K562 (cell line): ENCODE results near the gene CEND1. TPM values are rescaled to one million over a fixed set of nuclear protein-coding genes. Genes with fewer than 3 reads are reported as not detected.

Source experiments
- CAMTA2 ChIP-seq: fragments of 250-450 bp; sonication (Bioruptor Pico); conservative IDR thresholded peaks from 2 replicates; pipeline ENCODE4 v1.5.1; 2022
- ETS1 ChIP-seq: conservative IDR thresholded peaks from 2 replicates; pipeline ENCODE4 v1.6.1; 2011; ENCODE audit warnings: low read depth, mild to moderate bottlenecking, low read length; ENCODE audit not compliant: control insufficient read depth
- ETV5 ChIP-seq: sonication (generic); formaldehyde crosslinking; IDR thresholded peaks from 2 replicates; pipeline ENCODE4 v1.4.0; 2020; ENCODE audit warnings: low read depth, mild to moderate bottlenecking, missing genetic modification reagents
- FOXJ2 ChIP-seq: fragments of 200-800 bp; sonication (Bioruptor generic); IDR thresholded peaks from 2 replicates; pipeline ENCODE4 v1.6.1; 2016; ENCODE audit warnings: missing genetic modification characterization, missing compliant biosample characterization
- GABPA ChIP-seq: fragments of 200-800 bp; sonication (Bioruptor generic); conservative IDR thresholded peaks from 2 replicates; pipeline ENCODE4 v1.6.1; 2016; ENCODE audit warnings: low read depth, missing genetic modification characterization, missing compliant biosample characterization
- JUNB ChIP-seq: fragments of 450-650 bp; formaldehyde crosslinking; conservative IDR thresholded peaks from 2 replicates; pipeline ENCODE4 v1.4.0; 2020; ENCODE audit warnings: mild to moderate bottlenecking
- L3MBTL2 ChIP-seq: fragments of 450-650 bp; IDR thresholded peaks from 2 replicates; pipeline ENCODE4 v1.6.1; 2016; ENCODE audit warnings: mild to moderate bottlenecking, moderate library complexity
- MED1 ChIP-seq: sonication (generic); formaldehyde crosslinking; IDR thresholded peaks from 2 replicates; pipeline ENCODE4 v1.8.1; 2023; ENCODE audit warnings: missing genetic modification reagents, borderline replicate concordance
- POLR2G ChIP-seq: fragments of 200-400 bp; formaldehyde crosslinking; IDR thresholded peaks from 2 replicates; pipeline ENCODE4 v1.6.1; 2017; ENCODE audit warnings: low read depth, mild to moderate bottlenecking, antibody characterized with exemption, low read length, moderate library complexity
- RNF2 ChIP-seq: sonication (generic); IDR thresholded peaks from 2 replicates; pipeline ENCODE4 v1.6.1; 2016
- SIX5 ChIP-seq, 2 experiments: IDR thresholded peaks; 2 replicates each; pipeline ENCODE4 v1.6.1; 2011; ENCODE audit warnings: low read length in 2 of 2, borderline replicate concordance in 1 of 2, low read depth in 1 of 2, mild to moderate bottlenecking in 1 of 2, moderate library complexity in 1 of 2; ENCODE audit not compliant: insufficient read depth in 1 of 2
- SREBF1 ChIP-seq: fragments of 150-350 bp; IDR thresholded peaks from 2 replicates; pipeline ENCODE4 v1.6.1; 2014; ENCODE audit warnings: antibody characterized with exemption, low read depth, low read length, borderline replicate concordance
- STAG1 ChIP-seq: sonication (generic); formaldehyde crosslinking; IDR thresholded peaks from 2 replicates; pipeline ENCODE4 v1.5.0; 2020; ENCODE audit warnings: missing genetic modification reagents, borderline replicate concordance
- TCF7 ChIP-seq: sonication (generic); IDR thresholded peaks from 2 replicates; pipeline ENCODE4 v1.6.1; 2016; ENCODE audit warnings: antibody characterized with exemption, borderline replicate concordance
- TEAD1 ChIP-seq, 2 experiments: fragments of 450-650 bp in 1 of 2; sonication (generic) in 1 of 2; formaldehyde crosslinking; IDR thresholded peaks; 2 replicates each; pipeline versions ENCODE4 v1.4.0 to v1.8.0; 2020 to 2022; ENCODE audit warnings: mild to moderate bottlenecking in 2 of 2, missing genetic modification reagents in 1 of 2
- ZBTB5 ChIP-seq: fragments of 450-650 bp; IDR thresholded peaks from 2 replicates; pipeline ENCODE4 v1.6.1; 2017; ENCODE audit warnings: antibody characterized with exemption
- ZHX1 ChIP-seq: fragments of 150-350 bp; conservative IDR thresholded peaks from 2 replicates; pipeline ENCODE4 v1.6.1; 2014; ENCODE audit warnings: low read length
- ZNF232 ChIP-seq: sonication (generic); formaldehyde crosslinking; IDR thresholded peaks from 2 replicates; pipeline ENCODE4 v1.8.0; 2022; ENCODE audit warnings: mild to moderate bottlenecking, missing genetic modification reagents
- ZNF384 ChIP-seq: IDR thresholded peaks from 2 replicates; pipeline ENCODE4 v1.6.1; 2012; ENCODE audit warnings: low read depth, low read length, improper control_type of control experiment
- ZNF586 ChIP-seq: fragments of 450-650 bp; formaldehyde crosslinking; conservative IDR thresholded peaks from 2 replicates; pipeline ENCODE4 v1.4.0; 2020; ENCODE audit warnings: mild to moderate bottlenecking, moderate library complexity
- ZNF655 ChIP-seq: fragments of 250-450 bp; sonication (Bioruptor Pico); IDR thresholded peaks from 2 replicates; pipeline ENCODE4 v1.5.0; 2021
- polyA plus RNA-seq, 8 experiments: library from polyadenylated mRNA; depleted of rRNA in 4 of 8; stranded (reverse) in 5 of 8; unstranded in 3 of 8; fragments of >200 nt; fragmentation: Nextera tagmentation in 2 of 8; fragmentation: Illumina TruSeq in 1 of 8; extraction: Ambion mirVana in 2 of 8; extraction: Trizol in 1 of 8; gene quantifications; 2 replicates each; pipeline versions ENCODE4 v1.2.1 to v1.2.3, GENCODE V29; 2011 to 2014; ENCODE audit warnings: inconsistent platforms in 1 of 8, missing spikeins in 1 of 8
- total RNA-seq, 7 experiments: library from RNA; depleted of rRNA in 6 of 7; stranded (reverse); fragments of >200 nt in 6 of 7; fragmentation: Illumina TruSeq in 2 of 7; extraction: Trizol in 2 of 7; gene quantifications; 2 replicates each; pipeline versions ENCODE4 v1.2.1 to v1.2.3, GENCODE V29; 2011 to 2021; ENCODE audit warnings: low replicate concordance in 1 of 7

The CEND1 gene
- total and polyA plus RNA-seq, 9 of the 15 experiments (the other 6 are each of a cell fraction or from before 2014, with no cell fraction given) = 0.13 to 0.18 (median 0.16) TPM; not detected in 6

- no peak for TF ChIP-seq ETS1
- TF ChIP-seq ZBTB5 = no peak
- TF ChIP-seq GABPA (tag) = no peak
- TF ChIP-seq ZNF586 = peak; percentile 28; the same call in 1 of the 2 replicates
- no peak for TF ChIP-seq ETV5 (CRISPR knock-in tag)
- TF ChIP-seq L3MBTL2 = no peak
- no peak for TF ChIP-seq JUNB
- TF ChIP-seq TEAD1 (CRISPR knock-in tag; IDR thresholded peaks at IDR 0.05) = no peak
- 0 out of 2 replicates have a peak, but pooled peaks have one; percentile 16 for TF ChIP-seq ZNF655 (CRISPR knock-in tag)
- TF ChIP-seq RNF2 = no peak
- peak; percentile 86; the same call in 1 of the 2 replicates for TF ChIP-seq CAMTA2 (CRISPR knock-in tag)
- TF ChIP-seq FOXJ2 (tag) = no peak
- TF ChIP-seq SREBF1 = no peak
- no peak for TF ChIP-seq SIX5 (IDR thresholded peaks at IDR 0.05; ENCODE audit: borderline replicate concordance in 1 of 2, insufficient read depth in 1 of 2, low read depth in 1 of 2, low read length in 2 of 2)
- TF ChIP-seq POLR2G = peak; percentile 81
- TF ChIP-seq TCF7 = no peak
- no peak for TF ChIP-seq MED1 (CRISPR knock-in tag)
- TF ChIP-seq ZHX1 = no peak
- peak; percentile 18; the same call in 1 of the 2 replicates for TF ChIP-seq STAG1
- TF ChIP-seq ZNF232 (CRISPR knock-in tag) = no peak
- TF ChIP-seq ZNF384 = peak; percentile 70
Measured at GRCh38 chr11:765025-765801, 24.7 kb downstream of the CEND1 start (continued).
